RWPE1 (cell line): ENCODE data around the gene RAB11A.

Experiments used
- CTCF ChIA-PET: fragments of 350-600 bp; sonication (Branson Sonifier 250); formaldehyde crosslinking; extraction: SDS; loops from one replicate; lab custom pipeline; 2021; lab: Yijun Ruan, JAX
- POLR2A ChIA-PET: fragments of 400-600 bp; formaldehyde crosslinking; extraction: SDS; loops from one replicate; lab custom pipeline; 2020; ENCODE audit warnings: antibody characterized with exemption; ENCODE audit not compliant: low non-redundant PET; lab: Yijun Ruan, JAX
- DNase-seq: peaks from one replicate; pipeline ENCODE4 v3.0.0; 2012; ENCODE audit warnings: low spot score
- H3K27ac ChIP-seq: fragments of 450-650 bp; 2 replicates; pipeline ENCODE4 v1.5.1; 2017
- CTCF ChIP-seq: fragments of 450-650 bp; conservative IDR thresholded peaks from 2 replicates; pipeline ENCODE4 v1.5.1; 2017; ENCODE audit warnings: low read depth, mild to moderate bottlenecking

RAB11A gene

GRCh38 chr15:65910341-65910740, 41.0 kb downstream of the RAB11A start:
- no peak for TF ChIP-seq CTCF
- H3K27ac ChIP-seq: no peak overlapping the region
- ChIA-PET POLR2A (no interaction called here), CTCF (interaction anchor here (0.6 kb wide), 1 partner anchor 491 kb away, joined by 7 read pairs; no protein-coding TSS in a partner anchor)
- no peak for DNase-seq

- H3K27ac ChIP-seq: no peak overlapping the region
- no peak for TF ChIP-seq CTCF
- no peak for DNase-seq
- POLR2A ChIA-PET: no interaction called here
- CTCF ChIA-PET: no interaction called here
These were observed 42.9 kb downstream of the RAB11A start for GRCh38 chr15:65912235-65912634.

GRCh38 chr15:65913631-65914199, 44.4 kb downstream of the RAB11A start:
- CTCF ChIA-PET: no interaction called here
- DNase-seq: no peak
- no peak overlapping the region for H3K27ac ChIP-seq
- POLR2A ChIA-PET: no interaction called here
- no peak for TF ChIP-seq CTCF

DNA sequence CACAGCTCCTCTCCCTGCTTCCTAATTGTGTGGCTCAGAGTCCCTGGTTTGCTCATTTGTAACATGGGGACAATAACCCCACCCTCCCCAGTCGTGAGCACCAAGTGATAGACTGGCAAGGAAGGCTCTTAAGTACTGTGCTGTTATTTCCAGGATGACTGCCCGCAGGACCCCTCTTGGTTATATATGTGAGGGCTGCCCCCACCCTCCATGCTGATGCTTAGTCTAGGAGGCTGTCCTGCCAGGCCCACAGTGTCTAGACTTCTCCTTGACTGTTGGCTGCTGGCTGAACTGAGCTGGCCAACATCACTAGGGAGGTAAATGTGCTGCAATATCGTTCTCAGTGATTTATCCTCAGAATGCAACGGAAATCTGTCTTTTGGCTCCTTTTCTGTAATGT, 45.1 kb downstream of the RAB11A start:
- CTCF ChIA-PET: no interaction called here
- no peak for DNase-seq
- TF ChIP-seq CTCF: no peak
- H3K27ac ChIP-seq: no peak overlapping the region
- POLR2A ChIA-PET: no interaction called here

DNA sequence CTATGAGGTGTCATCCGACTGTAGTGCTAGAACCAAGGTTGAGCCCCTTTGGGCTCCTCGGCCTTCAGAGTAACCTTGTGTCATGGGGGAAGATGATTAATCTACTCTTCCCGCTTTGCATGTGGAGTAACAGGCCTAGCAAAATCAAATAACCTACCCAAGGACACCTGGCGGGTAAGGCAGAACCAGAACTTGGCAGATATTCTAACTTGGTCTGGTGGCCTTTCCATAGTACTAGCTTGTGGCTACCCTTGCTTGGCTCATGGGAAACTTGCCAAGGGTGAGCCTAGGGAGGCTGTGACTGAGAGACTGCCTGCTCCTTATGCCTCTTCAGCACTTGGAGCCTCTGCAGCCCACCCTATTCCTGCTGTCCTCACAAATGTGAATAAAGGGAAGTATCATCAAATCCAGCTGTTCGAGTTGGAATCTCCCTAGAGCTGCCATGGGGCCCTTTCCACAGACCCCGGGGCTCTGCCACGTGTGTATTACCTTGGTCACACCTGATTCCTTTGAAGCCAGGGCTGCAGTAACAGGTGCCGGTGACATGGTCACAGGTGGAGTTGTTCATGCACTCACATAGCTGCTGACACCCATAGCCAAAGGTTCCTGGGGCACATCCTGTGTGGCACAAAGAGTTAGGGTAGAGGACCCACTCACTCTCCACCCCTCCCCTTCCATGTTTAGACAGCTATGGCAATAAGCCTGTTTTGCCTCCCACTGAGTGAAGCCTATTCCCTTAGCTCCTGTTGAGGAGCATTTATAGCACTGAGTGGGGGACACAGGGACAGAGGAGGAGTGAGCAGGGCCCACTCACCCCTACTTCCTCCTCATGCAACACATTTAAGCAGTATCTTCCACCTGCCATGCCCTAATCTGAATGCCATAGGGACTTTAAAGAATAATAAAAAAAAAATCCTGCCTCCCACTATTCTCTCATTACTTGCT, 46.0 kb downstream of the RAB11A start:
- no peak for TF ChIP-seq CTCF
- no peak overlapping the region for H3K27ac ChIP-seq
- DNase-seq: no peak
- ChIA-PET POLR2A (interaction anchor here (0.5 kb wide), 1 partner anchor 140 kb away, joined by 5 read pairs; no protein-coding TSS in a partner anchor), CTCF (interaction anchor here (0.6 kb wide), 1 partner anchor 253 kb away, joined by 3 read pairs; no protein-coding TSS in a partner anchor)

DNA sequence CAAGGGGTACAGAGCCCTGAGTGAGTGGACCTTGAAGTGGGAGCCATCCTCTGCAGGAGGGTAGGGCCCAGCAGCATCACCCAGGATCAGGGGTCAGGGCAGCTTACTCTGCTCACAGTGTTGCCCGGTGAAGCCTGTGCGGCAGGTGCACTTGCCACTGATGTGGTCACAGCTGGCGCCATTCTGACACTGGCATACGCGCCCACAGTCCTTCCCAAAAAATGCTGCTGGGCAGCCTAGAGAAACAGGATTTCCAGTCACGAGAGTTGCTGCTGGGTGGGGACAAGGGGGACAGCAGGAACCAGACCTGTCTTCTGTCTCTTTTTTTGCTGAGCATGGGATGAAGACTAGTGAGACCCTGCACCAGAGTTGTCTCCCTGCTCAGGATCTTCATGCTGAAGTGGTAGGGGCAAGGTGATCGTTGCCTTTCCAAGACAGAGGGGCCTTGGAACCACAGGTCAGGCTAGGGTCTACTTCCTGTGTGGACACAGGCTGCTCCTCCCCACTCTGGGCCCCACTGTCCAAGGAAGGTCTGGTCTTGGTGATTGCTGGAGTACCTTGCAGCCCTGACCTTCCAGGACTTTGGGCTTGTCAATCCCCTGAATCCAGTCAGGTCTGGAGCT, 46.9 kb downstream of the RAB11A start:
- no peak for TF ChIP-seq CTCF
- POLR2A ChIA-PET: no interaction called here
- DNase-seq: no peak
- no peak overlapping the region for H3K27ac ChIP-seq
- CTCF ChIA-PET: interaction anchor here (0.6 kb wide), 1 partner anchor 252 kb away, joined by 3 read pairs; no protein-coding TSS in a partner anchor
